ENCODE results near the gene GRSF1.

GRSF1 gene

GRCh38 chr4:70833675-70834074, 6.0 kb downstream of the GRSF1 start:
- no peak for FAIRE-seq

- FAIRE-seq, result no peak
These were observed 8.4 kb downstream of the GRSF1 start for GRCh38 chr4:70831293-70831692.

GRCh38 chr4:70830054-70830453, 9.6 kb downstream of the GRSF1 start:
- FAIRE-seq, result no peak

GRCh38 chr4:70829492-70829891, 10.2 kb downstream of the GRSF1 start:
- no peak for FAIRE-seq

GRCh38 chr4:70829015-70829414, 10.7 kb downstream of the GRSF1 start:
- FAIRE-seq, result no peak

- no peak for FAIRE-seq
These were observed 20.8 kb downstream of the GRSF1 start for GRCh38 chr4:70818921-70819320.

GRCh38 chr4:70818173-70818855, 21.4 kb downstream of the GRSF1 start:
- no peak for FAIRE-seq

GRCh38 chr4:70816894-70817293, 22.8 kb downstream of the GRSF1 start:
- FAIRE-seq, result no peak

GRCh38 chr4:70815370-70815769, 24.3 kb downstream of the GRSF1 start:
- peak; percentile 41 for FAIRE-seq

GRCh38 chr4:70808151-70808550, 31.5 kb downstream of the GRSF1 start:
- FAIRE-seq, result no peak

- peak; percentile 53 for FAIRE-seq
These were observed 36.6 kb downstream of the GRSF1 start for GRCh38 chr4:70802928-70803580.

GRCh38 chr4:70801265-70801809, 38.4 kb downstream of the GRSF1 start:
- no peak for FAIRE-seq

GRCh38 chr4:70793626-70794025, 46.1 kb downstream of the GRSF1 start:
- no peak for FAIRE-seq

- no peak for FAIRE-seq
These were observed 51.0 kb downstream of the GRSF1 start for GRCh38 chr4:70788733-70789132.

GRCh38 chr4:70787496-70787895, 52.2 kb downstream of the GRSF1 start:
- no peak for FAIRE-seq

GRCh38 chr4:70783096-70783495, 56.6 kb downstream of the GRSF1 start:
- no peak for FAIRE-seq

- peak; percentile 87 for FAIRE-seq
These were observed 60.7 kb downstream of the GRSF1 start for GRCh38 chr4:70778888-70779422.

- FAIRE-seq, result peak; percentile 76
These were observed 66.6 kb downstream of the GRSF1 start for GRCh38 chr4:70772929-70773555.

GRCh38 chr4:70769396-70769795, 70.3 kb downstream of the GRSF1 start:
- peak; percentile 76 for FAIRE-seq

- FAIRE-seq, result no peak
These were observed 71.3 kb downstream of the GRSF1 start for GRCh38 chr4:70768301-70768948.

Data from islet of Langerhans (tissue), 1 donor.